ENCODE measurements around the gene GRHPR. TPM values are rescaled to one million over a fixed set of nuclear protein-coding genes. Genes with fewer than 3 reads are reported as not detected.

GRHPR gene
- total and polyA plus RNA-seq, 2 of the 8 experiments (the other 6 are each of a cell fraction or from before 2014, with no cell fraction given) = 97.0 to 201 TPM

GRCh38 chr9:37456817-37457216 lies 34.3 kb downstream of the GRHPR start:
- Histone ChIP-seq H3K79me1 (ENCODE audit: low read depth, low read length) (peaks cover 12% of the 10 kb centered on the region), H2BK5ac (ENCODE audit: low read depth, low read length) (no peak overlapping the region), H3K79me2 (ENCODE audit: control insufficient read depth in 1 of 2, insufficient read depth in 2 of 2, low read length in 2 of 2) (peaks cover 16 to 97% of the 10 kb centered on the region in 2 experiments), H4K91ac (replicated peaks; ENCODE audit: insufficient read length, low read length) (no peak overlapping the region), H4K8ac (ENCODE audit: extremely low read depth, insufficient read depth, low read length) (no peak overlapping the region), H2BK120ac (replicated peaks; ENCODE audit: low read depth, low read length) (no peak overlapping the region), H3K4me3 (ENCODE audit: extremely low read depth in 1 of 4, insufficient read depth in 2 of 4, low read depth in 3 of 4, low read length in 4 of 4) (no peak overlapping the region), H3K23ac (ENCODE audit: insufficient read length) (no peak overlapping the region), H3K4me1 (replicated peaks in 1 of 4; ENCODE audit: control insufficient read depth in 3 of 4, insufficient read depth in 4 of 4, low read length in 3 of 4) (peaks cover 0 to 3% (median 1%) of the 10 kb centered on the region in 4 experiments; a peak in 1 of 7 replicates), H4K5ac (ENCODE audit: insufficient read length, low read depth, low read length) (no peak overlapping the region), H3K27me3 (replicated peaks in 1 of 4; ENCODE audit: control insufficient read depth in 3 of 4, extremely low read depth in 1 of 4, insufficient read depth in 3 of 4, low read length in 3 of 4) (no peaks in the 10 kb centered on the region), H2AK5ac (ENCODE audit: low read depth, low read length) (no peak overlapping the region), H2BK15ac (ENCODE audit: low read length) (no peak overlapping the region), H3K36me3 (ENCODE audit: control insufficient read depth in 2 of 4, insufficient read depth in 4 of 4, low read length in 3 of 4) (no peaks in the 10 kb centered on the region; a peak in 1 of 8 replicates), H3K9me3 (ENCODE audit: insufficient read depth in 2 of 2, low read depth in 1 of 2, low read length in 1 of 2) (no peaks in the 10 kb centered on the region; a peak in 1 of 4 replicates), H2BK20ac (ENCODE audit: low read length) (no peak overlapping the region), H3K27ac (ENCODE audit: low read depth, low read length) (no peak overlapping the region), H4K20me1 (replicated peaks in 1 of 2; ENCODE audit: control insufficient read depth in 1 of 2, insufficient read depth in 2 of 2, low read length in 2 of 2) (peaks cover 18 to 33% of the 10 kb centered on the region in 2 experiments), H3K18ac (ENCODE audit: extremely low read depth, low read length) (no peak overlapping the region), H3K23me2 (ENCODE audit: low read depth, low read length) (no peaks in the 10 kb centered on the region), H3K9ac (replicated peaks in 1 of 4; ENCODE audit: extremely low read depth in 1 of 4, low read depth in 3 of 4, low read length in 3 of 4) (no peak overlapping the region), H2BK12ac (ENCODE audit: low read depth, low read length) (no peak overlapping the region), H3K56ac (replicated peaks; ENCODE audit: insufficient read length, low read depth, low read length) (no peak overlapping the region), H3K14ac (ENCODE audit: insufficient read length) (no peak overlapping the region), H3K4ac (replicated peaks; ENCODE audit: insufficient read length, low read depth, low read length) (no peak overlapping the region), H2AFZ (ENCODE audit: low read length) (no peak overlapping the region), H3K4me2 (ENCODE audit: insufficient read depth in 1 of 2, low read depth in 2 of 2, low read length in 2 of 2) (no peak overlapping the region)
- DNase-seq (ENCODE audit: low read depth in 1 of 2, low spot score in 2 of 2) = no peak
- ChIA-PET POLR2A (ENCODE audit: partially characterized antibody) (interaction anchor here (0.6 to 1.3 kb wide), 3 partner anchors 9 to 32 kb away, joined by 3 to 6 read pairs (median 3); partner anchors contain the start of gene ZBTB5), CTCF (ENCODE audit: partially characterized antibody) (interaction anchor here (0.8 to 1.4 kb wide), 2 partner anchors 38 to 664 kb away, joined by 3 read pairs; no protein-coding TSS in a partner anchor)
- WGBS, 2 experiments (ENCODE audit: extremely low coverage in 1 of 2, insufficient coverage in 1 of 2, insufficient read length in 1 of 2, insufficient replicate concordance in 2 of 2, low coverage in 1 of 2, low lambda C conversion rate in 2 of 2, missing lambda C conversion rate in 1 of 2) = 89% methylated on average over 1 of the region's 1 CpG; no CpG with 5 or more reads in 1 of the 2 experiments
- FAIRE-seq = no peak
- TF ChIP-seq JUND (IDR thresholded peaks at IDR 0.05; ENCODE audit: low read length) (no peak), ATF2 (IDR thresholded peaks at IDR 0.05; ENCODE audit: low read length) (no peak), BACH1 (IDR thresholded peaks at IDR 0.05; ENCODE audit: low read length) (no peak), TCF12 (IDR thresholded peaks at IDR 0.05; ENCODE audit: low read depth, low read length) (no peak), SAP30 (IDR thresholded peaks at IDR 0.05; ENCODE audit: insufficient read depth, insufficient replicate concordance, low read length) (no peak)

All from H1 (cell line).